ENCODE results near the gene MRPS2.

- TF ChIP-seq CTCF (IDR thresholded peaks at IDR 0.05) (no peak), POLR2AphosphoS5 (IDR thresholded peaks at IDR 0.05; ENCODE audit: insufficient read depth in 1 of 2, low read depth in 1 of 2) (no peak)
These were observed 22.3 kb upstream of the MRPS2 start for GRCh38 chr9:135478191-135478590.

All from vagina (tissue), 2 donors.